Measurements from ENCODE around the gene CIPC. TPM values are rescaled to one million over a fixed set of nuclear protein-coding genes. Genes with fewer than 3 reads are reported as not detected.

The CIPC gene
- total RNA-seq, 2 experiments from 2014 or later = 10.8 to 12.2 TPM

DNA sequence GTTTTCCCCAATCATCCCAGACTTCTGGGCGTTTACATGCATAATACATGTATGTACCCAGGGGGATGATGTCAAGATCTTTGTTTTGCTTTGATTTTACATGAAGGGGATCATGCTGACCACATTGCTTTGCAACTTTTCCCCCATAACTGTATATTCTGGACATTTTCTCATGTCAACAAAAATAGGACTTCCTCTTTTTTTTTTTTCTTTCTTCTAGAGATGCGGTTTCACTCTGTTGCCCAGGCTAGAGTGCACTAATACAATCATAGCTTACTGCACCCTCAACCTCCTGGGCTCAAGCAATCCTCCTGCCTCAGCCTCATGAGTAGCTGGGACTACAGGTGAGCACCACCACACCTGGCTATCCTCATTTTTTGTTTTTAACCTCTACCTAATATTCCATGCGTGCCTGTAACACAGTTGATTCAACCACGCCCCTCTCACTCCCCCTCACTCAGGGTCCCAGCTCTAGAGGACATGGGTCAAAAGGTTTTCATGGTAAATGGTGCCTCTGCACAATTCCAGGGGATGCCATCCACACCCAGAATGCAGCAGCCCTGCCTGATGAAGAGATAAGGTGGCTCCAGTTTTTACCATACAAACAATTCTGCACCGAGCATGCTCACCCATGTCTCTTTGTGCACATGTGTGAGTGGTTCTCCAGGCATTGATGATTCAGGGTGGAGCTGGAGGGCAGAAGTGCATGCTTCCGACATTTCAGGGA is 32.0 kb upstream of the CIPC start:
- no peaks in the 10 kb centered on the region for H3K36me3 Mint-ChIP-seq
- H3K9me3 Mint-ChIP-seq = no peaks in the 10 kb centered on the region
- H3K4me3 Mint-ChIP-seq = no peak overlapping the region
- no peak for DNase-seq
- no peaks in the 10 kb centered on the region for H3K4me1 Mint-ChIP-seq
- peaks cover 14% of the 10 kb centered on the region for H3K27me3 Mint-ChIP-seq
- H3K27ac Mint-ChIP-seq = no peak overlapping the region

DNA sequence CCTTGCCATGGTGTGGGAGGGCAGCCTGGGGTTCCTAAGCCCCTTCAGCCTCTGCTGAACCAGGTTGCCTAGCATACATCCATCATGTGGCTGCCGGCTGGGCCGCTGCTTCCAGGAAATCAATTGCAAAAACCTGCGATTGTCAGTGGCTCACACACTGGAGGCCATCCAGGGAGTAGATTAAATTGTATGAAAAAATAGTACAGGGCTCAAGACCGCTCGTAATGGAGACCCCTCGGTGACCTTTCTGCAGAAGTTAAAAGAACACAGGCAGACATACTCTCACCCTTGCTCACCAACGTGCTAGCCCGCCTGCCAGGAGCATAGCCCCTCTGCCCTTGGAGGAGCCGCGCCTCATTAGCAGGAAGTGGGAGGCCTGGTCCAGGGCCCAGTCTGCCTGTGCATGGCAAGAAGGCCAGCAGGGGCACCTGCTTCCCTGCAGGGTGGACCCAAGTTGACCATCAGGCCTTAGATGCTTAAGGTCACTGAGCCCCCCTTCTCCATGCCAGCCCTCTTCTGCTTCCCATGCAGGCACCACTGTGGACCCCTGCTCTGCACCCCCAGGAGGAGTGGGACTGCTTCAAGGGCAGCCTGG is 31.4 kb upstream of the CIPC start:
- Mint-ChIP-seq H3K27ac (no peak overlapping the region), H3K4me3 (no peak overlapping the region), H3K36me3 (no peaks in the 10 kb centered on the region), H3K9me3 (no peaks in the 10 kb centered on the region), H3K4me1 (no peaks in the 10 kb centered on the region), H3K27me3 (peaks cover 14% of the 10 kb centered on the region)
- no peak for DNase-seq

DNA sequence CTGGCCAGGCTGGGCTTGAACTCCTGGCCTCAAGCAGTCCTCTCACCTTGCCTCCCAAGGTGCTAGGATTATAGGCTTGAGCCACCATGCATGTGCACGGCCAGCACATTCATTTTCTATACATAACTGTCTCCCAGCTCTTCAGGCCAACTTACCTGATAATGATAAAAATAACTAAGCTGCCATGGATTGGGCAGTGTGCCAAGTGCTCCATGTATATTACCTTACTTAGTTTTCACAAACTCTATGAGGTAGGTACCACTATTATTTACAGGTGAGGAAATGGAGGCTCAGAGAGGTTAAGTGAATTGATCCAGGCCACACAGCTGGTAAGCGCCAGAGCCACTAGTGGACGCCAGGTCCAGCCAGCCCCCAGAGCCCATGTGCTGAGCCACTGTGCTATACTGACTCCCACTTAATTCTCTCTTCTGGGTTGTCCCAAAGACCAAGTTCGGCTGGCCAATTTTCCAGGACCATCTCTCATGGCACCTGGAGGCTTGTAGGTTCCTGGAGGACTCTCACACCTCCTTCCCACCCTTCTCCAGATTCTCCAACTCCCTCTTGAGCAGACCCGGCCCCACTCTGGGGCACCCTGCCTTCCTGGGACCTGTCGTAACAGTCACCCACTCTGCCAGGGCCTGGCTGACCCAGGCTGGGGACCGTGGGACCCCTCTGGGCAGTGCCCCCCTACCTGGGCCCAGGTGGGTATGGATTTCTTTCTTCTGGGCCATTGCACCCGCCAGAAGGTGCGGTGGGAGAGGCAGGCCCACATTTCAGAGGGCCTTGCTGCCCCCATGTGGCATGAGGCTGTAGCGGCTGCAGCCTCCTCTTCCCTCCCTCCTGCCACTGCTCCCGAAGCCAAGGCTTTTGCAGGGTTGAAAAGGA is 30.2 kb upstream of the CIPC start:
- Mint-ChIP-seq H3K27me3 (peaks cover 14% of the 10 kb centered on the region), H3K9me3 (no peaks in the 10 kb centered on the region), H3K4me3 (no peak overlapping the region), H3K4me1 (no peaks in the 10 kb centered on the region), H3K27ac (no peak overlapping the region), H3K36me3 (no peaks in the 10 kb centered on the region)
- peak; percentile 59 for DNase-seq

DNA sequence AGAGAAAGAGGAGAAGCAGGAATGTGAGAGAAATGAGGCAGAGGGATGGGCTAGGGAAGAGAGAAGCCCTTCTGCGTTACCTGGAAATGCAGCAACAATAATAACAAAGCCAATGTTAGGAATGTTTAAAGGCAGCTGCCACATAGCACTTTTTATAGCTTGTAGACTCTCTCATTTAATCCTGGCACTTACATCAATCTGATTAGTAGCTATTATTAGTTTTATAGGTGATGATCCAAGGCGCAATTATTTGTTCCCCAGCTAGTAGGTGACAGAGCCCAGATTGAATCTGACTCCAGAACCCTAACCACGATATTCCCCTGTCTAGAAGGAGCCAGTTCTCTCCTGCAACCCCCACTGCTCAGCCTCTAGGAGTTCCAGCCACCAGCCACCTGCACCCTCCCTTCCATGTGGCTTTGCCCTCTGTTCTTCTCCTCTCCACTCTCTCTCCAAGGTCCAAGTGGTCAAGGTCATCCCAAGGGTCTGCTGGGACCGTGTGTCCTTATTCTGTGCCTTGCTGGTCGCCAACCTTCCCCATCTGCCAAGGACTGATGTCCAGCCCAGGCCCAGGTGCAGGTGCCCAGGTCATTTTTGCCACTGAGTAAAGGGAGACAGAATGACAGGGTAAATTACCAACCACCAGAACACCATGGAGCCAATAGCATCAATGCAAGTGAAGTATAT is 29.4 kb upstream of the CIPC start:
- H3K27me3 Mint-ChIP-seq = peaks cover 14% of the 10 kb centered on the region
- no peak overlapping the region for H3K27ac Mint-ChIP-seq
- no peaks in the 10 kb centered on the region for H3K4me1 Mint-ChIP-seq
- H3K4me3 Mint-ChIP-seq = no peak overlapping the region
- no peaks in the 10 kb centered on the region for H3K9me3 Mint-ChIP-seq
- no peaks in the 10 kb centered on the region for H3K36me3 Mint-ChIP-seq
- no peak for DNase-seq

DNA sequence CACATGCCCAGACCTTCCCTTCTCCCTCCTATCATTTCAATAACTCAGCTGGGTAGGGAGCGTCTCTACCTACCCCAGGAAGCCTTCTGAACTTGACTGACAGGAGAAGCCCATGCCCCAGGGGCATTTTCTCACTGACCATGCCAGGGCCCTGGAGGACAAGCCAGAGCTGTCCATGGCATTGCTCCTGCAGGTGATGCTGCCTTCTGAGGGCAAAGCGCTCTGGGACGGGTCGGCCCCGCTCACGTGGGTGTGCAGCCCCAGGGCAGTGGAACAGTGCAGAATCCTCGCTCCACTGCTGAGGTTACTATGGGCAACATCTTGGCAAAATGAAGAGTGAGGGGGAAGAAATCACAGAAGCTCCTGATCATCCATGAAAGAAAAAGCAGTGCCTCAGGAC is 28.5 kb upstream of the CIPC start:
- H3K4me3 Mint-ChIP-seq = no peak overlapping the region
- H3K9me3 Mint-ChIP-seq = no peaks in the 10 kb centered on the region
- H3K36me3 Mint-ChIP-seq = no peaks in the 10 kb centered on the region
- no peak for DNase-seq
- H3K27me3 Mint-ChIP-seq = peaks cover 14% of the 10 kb centered on the region
- no peaks in the 10 kb centered on the region for H3K4me1 Mint-ChIP-seq
- no peak overlapping the region for H3K27ac Mint-ChIP-seq

DNA sequence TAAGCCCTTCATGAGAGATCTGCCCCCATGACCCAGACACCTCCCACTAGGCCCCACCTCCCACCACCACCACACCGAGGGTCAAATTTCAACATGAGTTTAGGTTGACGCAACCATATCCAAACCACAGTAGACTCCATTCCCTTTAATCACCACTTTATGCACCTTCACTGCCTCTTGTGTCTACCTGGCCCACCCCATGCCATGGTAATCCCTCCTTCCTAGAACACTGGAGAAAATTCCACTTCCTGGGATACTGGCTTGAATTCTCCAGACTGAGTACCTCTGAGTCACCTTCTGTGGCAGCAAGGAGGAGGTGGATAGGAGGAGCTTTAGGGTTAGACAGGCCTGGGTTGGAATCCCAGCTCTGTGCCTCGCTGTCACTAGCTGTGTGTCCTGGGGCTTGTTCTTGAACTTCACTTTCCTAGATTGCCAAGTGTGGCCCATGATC is 26.1 kb upstream of the CIPC start:
- DNase-seq = no peak
- H3K9me3 Mint-ChIP-seq = no peaks in the 10 kb centered on the region
- H3K36me3 Mint-ChIP-seq = no peaks in the 10 kb centered on the region
- H3K4me3 Mint-ChIP-seq = no peak overlapping the region
- H3K4me1 Mint-ChIP-seq = no peaks in the 10 kb centered on the region
- peaks cover 14% of the 10 kb centered on the region for H3K27me3 Mint-ChIP-seq
- H3K27ac Mint-ChIP-seq = no peak overlapping the region

DNA sequence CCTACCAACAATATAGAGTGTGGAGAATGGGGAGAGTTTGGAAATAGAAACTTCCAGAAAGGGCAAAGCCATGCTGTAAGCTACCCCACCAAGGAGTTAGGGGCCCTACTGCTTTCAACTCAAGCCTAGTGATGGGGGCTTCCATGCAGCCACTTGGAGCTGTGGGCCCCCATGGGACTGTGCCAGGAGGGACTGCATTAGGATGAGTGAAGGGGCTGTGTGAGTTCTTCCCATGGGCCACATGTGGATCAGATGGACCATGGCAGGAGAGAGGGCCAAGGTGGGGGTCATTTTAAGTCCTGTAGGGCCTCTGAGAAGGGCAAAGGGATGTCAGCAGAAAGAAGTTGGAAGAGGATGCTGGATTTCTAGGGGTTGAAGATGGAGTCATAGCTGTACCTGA is 23.1 kb upstream of the CIPC start:
- H3K4me1 Mint-ChIP-seq = no peaks in the 10 kb centered on the region
- no peaks in the 10 kb centered on the region for H3K36me3 Mint-ChIP-seq
- DNase-seq = no peak
- H3K27ac Mint-ChIP-seq = no peak overlapping the region
- H3K4me3 Mint-ChIP-seq = no peak overlapping the region
- peaks cover 3% of the 10 kb centered on the region for H3K27me3 Mint-ChIP-seq
- peaks cover 2% of the 10 kb centered on the region for H3K9me3 Mint-ChIP-seq

DNA sequence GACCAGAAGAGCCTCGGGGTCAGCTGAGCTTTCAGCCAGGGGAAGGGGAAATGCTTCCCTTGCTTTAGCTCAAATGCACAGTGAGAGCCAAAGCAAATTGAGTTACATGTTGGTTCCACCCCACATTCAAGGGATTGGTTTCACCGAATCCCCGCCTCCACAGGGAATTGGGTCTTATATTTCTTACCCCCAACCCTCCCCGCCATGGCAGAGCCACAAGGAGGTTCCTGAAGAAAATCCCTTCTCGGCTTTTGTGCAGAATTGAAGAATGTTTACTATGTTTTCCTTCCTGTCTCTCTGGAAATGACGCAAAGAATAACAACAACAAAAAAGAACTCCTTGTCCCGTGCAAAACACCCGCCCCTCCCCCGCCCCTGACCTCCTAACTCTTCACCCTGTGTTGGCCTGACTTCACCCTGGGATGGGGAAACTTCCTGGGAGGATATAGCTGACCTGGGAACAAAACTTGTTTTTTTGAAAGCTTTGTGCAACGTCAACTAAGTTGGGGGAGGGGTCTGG is 21.9 kb upstream of the CIPC start:
- Mint-ChIP-seq H3K27me3 (no peaks in the 10 kb centered on the region), H3K36me3 (no peaks in the 10 kb centered on the region), H3K4me3 (no peak overlapping the region), H3K27ac (no peak overlapping the region), H3K9me3 (peaks cover 2% of the 10 kb centered on the region), H3K4me1 (no peaks in the 10 kb centered on the region)
- no peak for DNase-seq

DNA sequence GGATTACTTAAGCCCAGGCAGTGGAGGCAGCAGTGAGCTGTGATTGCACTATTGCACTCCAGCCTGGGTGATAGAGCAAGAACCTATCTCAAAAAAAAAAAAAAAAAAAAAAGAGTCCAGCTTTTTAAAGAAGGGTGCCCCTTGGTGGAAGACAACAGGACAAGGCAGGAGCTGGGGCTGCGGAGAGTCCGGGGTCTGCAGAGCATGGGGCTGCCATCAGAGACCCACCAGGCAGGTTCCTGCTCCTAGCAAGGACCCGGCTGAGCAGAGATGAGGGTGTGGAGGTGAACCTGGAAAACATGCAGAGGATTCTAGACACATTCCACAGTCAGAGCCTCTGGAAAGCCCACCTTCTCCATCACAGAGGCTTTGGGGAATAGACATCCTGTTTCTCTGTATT is 21.0 kb upstream of the CIPC start:
- Mint-ChIP-seq H3K27me3 (no peaks in the 10 kb centered on the region), H3K27ac (no peak overlapping the region), H3K4me3 (no peak overlapping the region), H3K9me3 (peaks cover 2% of the 10 kb centered on the region), H3K4me1 (no peaks in the 10 kb centered on the region), H3K36me3 (no peaks in the 10 kb centered on the region)
- DNase-seq = no peak

DNA sequence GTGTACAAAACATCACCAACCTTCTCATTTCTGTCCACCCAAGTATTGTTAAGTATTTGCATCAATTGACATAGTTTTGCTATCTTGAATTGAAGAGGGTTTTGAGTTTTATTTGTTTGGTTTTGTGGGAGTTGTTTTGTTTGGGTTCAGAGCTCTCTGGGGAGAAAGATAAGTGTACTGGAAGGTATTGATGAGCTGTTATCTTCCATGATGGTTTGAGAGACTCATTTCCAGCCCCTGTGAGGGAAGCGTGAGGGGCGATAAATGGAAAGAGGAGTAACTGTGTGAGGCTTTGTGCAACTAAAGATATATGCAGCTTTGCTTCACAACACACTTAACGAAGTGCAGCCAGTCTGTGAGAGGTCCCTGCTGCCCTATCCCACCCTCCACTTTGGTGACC is 15.7 kb upstream of the CIPC start:
- Mint-ChIP-seq H3K9me3 (peaks cover 2% of the 10 kb centered on the region), H3K36me3 (no peaks in the 10 kb centered on the region), H3K27me3 (peaks cover 2% of the 10 kb centered on the region), H3K27ac (no peak overlapping the region), H3K4me3 (no peak overlapping the region), H3K4me1 (peaks cover 10% of the 10 kb centered on the region)
- DNase-seq = no peak

DNA sequence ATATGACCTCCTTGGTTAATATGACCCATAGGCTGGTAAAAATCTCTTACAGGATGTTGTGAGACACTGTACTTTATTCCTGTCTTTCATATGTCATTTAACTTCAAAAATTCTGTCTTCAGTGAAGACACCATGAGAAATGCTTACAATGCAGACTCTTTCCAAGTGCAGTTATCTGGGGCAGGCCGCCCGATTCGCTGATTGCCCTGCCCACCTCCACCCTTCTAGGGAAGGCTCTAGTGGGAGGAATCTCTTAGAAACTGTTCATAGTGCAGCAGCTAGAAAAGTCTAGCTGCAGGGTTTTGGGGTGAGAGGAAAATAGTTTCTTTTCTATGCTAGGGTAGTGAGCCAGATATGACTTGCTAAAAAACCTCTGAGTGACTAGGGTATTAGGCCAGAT is 15.0 kb upstream of the CIPC start:
- Mint-ChIP-seq H3K36me3 (no peaks in the 10 kb centered on the region), H3K4me1 (peaks cover 13% of the 10 kb centered on the region), H3K9me3 (peaks cover 2% of the 10 kb centered on the region), H3K27ac (no peak overlapping the region), H3K4me3 (no peak overlapping the region), H3K27me3 (peaks cover 2% of the 10 kb centered on the region)
- DNase-seq = no peak

DNA sequence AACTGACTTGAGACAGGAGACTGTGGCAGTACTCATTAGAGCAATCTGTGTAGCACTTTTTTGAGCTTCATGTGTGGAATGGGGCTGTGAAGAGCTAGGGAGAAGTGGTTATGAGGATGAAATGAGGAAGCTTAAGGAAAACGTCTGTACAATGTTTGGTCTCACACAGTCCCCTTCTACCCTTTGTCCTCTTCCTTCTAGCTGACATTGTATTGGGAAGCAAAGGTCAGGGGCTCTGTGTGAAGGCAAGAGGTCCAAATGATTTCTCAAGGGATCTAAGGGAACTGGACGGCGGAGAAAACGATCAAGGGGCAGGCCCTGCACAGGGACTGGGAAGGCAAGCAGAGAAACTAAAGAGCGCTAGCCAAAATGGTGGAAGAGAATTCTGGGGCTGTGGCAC is 13.1 kb upstream of the CIPC start:
- Mint-ChIP-seq H3K9me3 (no peaks in the 10 kb centered on the region), H3K36me3 (no peaks in the 10 kb centered on the region), H3K27me3 (peaks cover 2% of the 10 kb centered on the region), H3K4me1 (peaks cover 13% of the 10 kb centered on the region), H3K27ac (no peak overlapping the region), H3K4me3 (no peak overlapping the region)
- DNase-seq = no peak

DNA sequence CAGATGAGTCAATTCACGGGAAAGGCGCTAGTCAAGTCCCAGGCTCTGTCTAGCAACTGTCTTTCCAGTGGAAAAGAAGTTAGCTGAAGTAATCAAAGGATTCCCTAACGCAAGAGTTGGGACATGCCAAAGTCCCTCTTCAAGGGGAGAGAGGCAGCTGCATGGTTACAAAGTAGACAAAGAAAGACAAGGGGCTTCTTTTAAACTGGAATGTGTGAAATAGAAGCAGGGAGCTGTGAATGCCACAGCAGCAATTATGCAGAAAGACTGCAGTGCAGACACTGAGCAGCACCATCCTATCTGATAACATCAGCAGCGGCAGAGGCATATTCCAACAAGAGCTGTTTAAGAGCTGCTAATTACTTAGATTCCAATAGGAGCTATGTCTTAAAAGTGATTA is 12.5 kb upstream of the CIPC start:
- no peak for DNase-seq
- Mint-ChIP-seq H3K36me3 (no peaks in the 10 kb centered on the region), H3K27ac (no peak overlapping the region), H3K27me3 (peaks cover 2% of the 10 kb centered on the region), H3K9me3 (peaks cover under 1% of the 10 kb centered on the region), H3K4me3 (no peak overlapping the region), H3K4me1 (peaks cover 13% of the 10 kb centered on the region)

DNA sequence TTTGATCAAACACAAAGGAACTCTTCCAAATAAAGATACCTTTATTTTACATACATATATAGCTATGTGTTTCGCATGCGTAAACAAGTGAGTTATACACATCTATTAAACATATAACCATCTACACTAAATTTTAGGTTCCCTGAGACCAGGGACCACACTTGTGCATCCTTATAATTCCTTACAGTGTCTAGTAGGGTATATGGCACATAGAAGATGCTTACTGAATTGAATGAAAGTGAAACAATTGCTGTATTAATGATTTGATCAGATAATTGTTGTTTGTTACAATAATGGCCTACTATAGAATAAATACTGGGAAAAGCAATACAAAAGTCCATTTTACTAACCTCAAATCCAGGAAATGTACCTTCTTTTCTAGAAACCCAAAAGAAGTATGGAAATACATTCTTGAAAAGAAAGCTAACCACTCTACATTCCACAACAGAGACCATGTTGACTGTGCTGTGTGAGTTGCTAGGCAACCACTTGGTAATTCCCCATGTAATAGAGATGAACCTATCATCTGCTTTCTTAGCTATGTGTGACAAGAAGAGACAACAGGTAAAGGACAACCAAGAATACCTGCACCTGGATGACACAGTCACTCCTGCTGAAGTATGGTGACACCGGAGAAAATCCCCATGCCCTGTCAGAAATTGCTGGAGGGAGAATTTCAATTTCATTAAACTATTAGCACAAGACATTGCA is 11.9 kb upstream of the CIPC start:
- Mint-ChIP-seq H3K9me3 (peaks cover 7% of the 10 kb centered on the region), H3K36me3 (peaks cover 3% of the 10 kb centered on the region), H3K27me3 (peaks cover 2% of the 10 kb centered on the region), H3K4me1 (peaks cover 13% of the 10 kb centered on the region), H3K27ac (no peak overlapping the region), H3K4me3 (no peak overlapping the region)
- DNase-seq = no peak

Data from activated naive CD8-positive, alpha-beta T cell treated with anti-CD3 and anti-CD28 coated beads for 36 hours (primary cell).